GM21825 (cell line): ENCODE data around the gene ZMAT3.
A peak's percentile ranks its signal among the peaks of the same experiment; 100 is the strongest.

Source experiments
- ATAC-seq: cut with Tn5 transposase; IDR thresholded peaks from one replicate; pipeline ENCODE4 v1.9.1; 2021; ENCODE audit warnings: mild to moderate bottlenecking, moderate library complexity; ENCODE audit not compliant: unreplicated experiment

The ZMAT3 gene

GRCh38 chr3:179027326-179027900 is 44.2 kb downstream of the ZMAT3 start:
- ATAC-seq, result no peak

- no peak for ATAC-seq
Measured at GRCh38 chr3:179026636-179027035, 45.0 kb downstream of the ZMAT3 start.

GRCh38 chr3:179021119-179021903 is 50.3 kb downstream of the ZMAT3 start:
- no peak for ATAC-seq

- no peak for ATAC-seq
Measured at GRCh38 chr3:179020112-179020511, 51.5 kb downstream of the ZMAT3 start.

- no peak for ATAC-seq
Measured at GRCh38 chr3:179018808-179019207, 52.8 kb downstream of the ZMAT3 start.

- ATAC-seq, result peak; percentile 53
Measured at GRCh38 chr3:179016979-179017670, 54.5 kb downstream of the ZMAT3 start.

GRCh38 chr3:179015551-179016020 is 56.0 kb downstream of the ZMAT3 start:
- ATAC-seq, result peak; percentile 56

GRCh38 chr3:179005706-179006105 is 65.9 kb downstream of the ZMAT3 start:
- no peak for ATAC-seq

- ATAC-seq, result no peak
Measured at GRCh38 chr3:179005213-179005612, 66.4 kb downstream of the ZMAT3 start.

- ATAC-seq, result no peak
Measured at GRCh38 chr3:179000659-179001058, 71.0 kb downstream of the ZMAT3 start.

GRCh38 chr3:179000144-179000543 is 71.5 kb downstream of the ZMAT3 start:
- ATAC-seq, result peak; percentile 71

- no peak for ATAC-seq
Measured at GRCh38 chr3:178996399-178996798, 75.2 kb downstream of the ZMAT3 start.

GRCh38 chr3:178990293-178990692 is 81.3 kb downstream of the ZMAT3 start:
- no peak for ATAC-seq

- ATAC-seq, result no peak
Measured at GRCh38 chr3:178989821-178990220, 81.8 kb downstream of the ZMAT3 start.

- ATAC-seq, result no peak
Measured at GRCh38 chr3:178987745-178988144, 83.9 kb downstream of the ZMAT3 start.

- ATAC-seq, result no peak
Measured at GRCh38 chr3:178986456-178986855, 85.2 kb downstream of the ZMAT3 start.

- peak; percentile 91 for ATAC-seq
Measured at GRCh38 chr3:178982137-178982536, 89.5 kb downstream of the ZMAT3 start.

GRCh38 chr3:178975320-178975719 is 96.3 kb downstream of the ZMAT3 start:
- no peak for ATAC-seq

- ATAC-seq, result no peak
Measured at GRCh38 chr3:178971614-178972013, 100.0 kb downstream of the ZMAT3 start.

- ATAC-seq, result peak; percentile 83
Measured at GRCh38 chr3:178969004-178969700, 102.5 kb downstream of the ZMAT3 start.
